Stimulated activated CD4-positive, alpha-beta T cell treated with anti-CD3 and anti-CD28 coated beads, Interleukin-4, amount 100 ng/mL, for 1 hour (primary cell): ENCODE data around the gene CDK2.
A peak's percentile ranks its signal among the peaks of the same experiment; 100 is the strongest.

Experiments used
- DNase-seq: peaks from one replicate; pipeline ENCODE4 v3.0.0-alpha.2; 2020

CDK2 gene

DNA sequence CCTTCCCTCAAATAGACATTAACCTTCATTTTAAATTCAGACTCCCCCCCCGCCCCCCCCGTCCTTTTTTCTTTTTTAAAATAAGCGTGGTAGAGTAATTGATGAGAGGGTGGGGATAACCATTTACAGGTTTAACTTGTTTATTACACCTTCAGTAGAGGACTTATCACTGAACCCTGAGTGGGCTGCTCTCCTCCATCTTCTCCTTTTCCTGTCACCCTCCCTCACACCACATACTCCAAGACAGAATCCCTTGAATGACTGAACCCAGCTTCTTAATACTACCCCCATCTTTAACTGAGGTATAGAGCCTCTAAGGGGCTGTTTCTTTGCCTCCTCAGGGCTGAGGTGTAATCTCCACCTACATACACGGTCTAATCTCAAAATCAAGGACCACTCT lies 50.6 kb downstream of the CDK2 start:
- no peak for DNase-seq

DNA sequence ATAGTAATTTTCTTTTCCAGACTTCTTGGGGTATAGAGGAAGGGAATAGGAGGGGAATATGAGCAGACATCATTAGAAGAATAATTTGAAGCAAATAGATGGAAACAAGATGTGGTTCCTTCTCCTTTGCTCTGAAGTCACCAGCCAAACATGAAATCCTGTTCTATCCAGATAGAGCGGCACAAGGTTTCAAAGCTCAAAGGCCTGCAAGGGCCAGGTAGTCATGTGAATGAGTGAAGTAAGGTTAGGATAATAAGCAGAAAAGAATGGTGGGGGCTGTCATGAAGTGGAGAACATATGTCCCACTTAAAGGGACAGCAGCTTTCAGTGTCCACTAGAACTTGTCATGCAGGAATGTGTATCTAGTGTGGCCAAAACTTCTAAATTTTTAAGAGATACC lies 51.7 kb downstream of the CDK2 start:
- DNase-seq = no peak

DNA sequence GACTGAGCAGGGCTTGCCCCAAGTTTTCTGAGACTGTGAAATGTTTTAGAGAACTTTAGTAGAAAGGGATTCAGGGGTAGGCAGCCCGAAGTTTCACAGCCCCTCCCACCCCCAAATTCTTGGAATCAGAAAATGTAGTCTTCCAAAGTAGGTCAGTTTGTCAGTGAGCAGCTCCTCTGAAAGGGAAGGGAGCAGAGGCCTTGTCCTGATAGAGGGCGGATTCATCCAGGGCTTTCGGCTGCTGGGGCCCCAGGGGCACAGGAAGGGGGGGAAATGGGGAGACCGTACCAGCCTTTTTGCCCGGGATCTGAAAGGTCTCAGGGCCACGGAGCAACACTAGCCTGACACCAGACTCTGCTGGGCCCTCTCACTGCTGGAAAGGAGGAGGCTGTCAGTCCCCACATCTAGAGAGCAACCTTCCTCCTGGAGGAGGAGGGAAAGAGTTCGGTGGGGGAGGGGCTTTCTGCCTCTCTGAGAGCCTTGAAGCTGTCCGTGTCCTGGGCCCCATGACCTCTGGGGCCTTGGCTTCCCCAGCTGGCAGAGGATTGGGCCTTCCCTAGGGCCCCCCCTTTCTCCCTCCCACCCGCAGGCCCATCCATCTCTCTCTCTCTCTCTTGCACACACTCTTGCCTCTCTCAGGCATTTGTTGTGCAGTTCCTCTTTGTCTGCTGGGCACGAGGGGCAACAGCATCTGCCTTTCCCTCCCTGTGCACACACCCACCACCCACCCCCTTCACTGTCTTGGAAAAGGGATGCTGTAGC lies 54.0 kb downstream of the CDK2 start, which contains the start of gene IKZF4:
Gene IKZF4, plus strand, starts transcription at position 621 of the 762 bp plus-strand sequence. CDS start 451 bp downstream, outside the sequence.
- DNase-seq = peak; percentile 17

DNA sequence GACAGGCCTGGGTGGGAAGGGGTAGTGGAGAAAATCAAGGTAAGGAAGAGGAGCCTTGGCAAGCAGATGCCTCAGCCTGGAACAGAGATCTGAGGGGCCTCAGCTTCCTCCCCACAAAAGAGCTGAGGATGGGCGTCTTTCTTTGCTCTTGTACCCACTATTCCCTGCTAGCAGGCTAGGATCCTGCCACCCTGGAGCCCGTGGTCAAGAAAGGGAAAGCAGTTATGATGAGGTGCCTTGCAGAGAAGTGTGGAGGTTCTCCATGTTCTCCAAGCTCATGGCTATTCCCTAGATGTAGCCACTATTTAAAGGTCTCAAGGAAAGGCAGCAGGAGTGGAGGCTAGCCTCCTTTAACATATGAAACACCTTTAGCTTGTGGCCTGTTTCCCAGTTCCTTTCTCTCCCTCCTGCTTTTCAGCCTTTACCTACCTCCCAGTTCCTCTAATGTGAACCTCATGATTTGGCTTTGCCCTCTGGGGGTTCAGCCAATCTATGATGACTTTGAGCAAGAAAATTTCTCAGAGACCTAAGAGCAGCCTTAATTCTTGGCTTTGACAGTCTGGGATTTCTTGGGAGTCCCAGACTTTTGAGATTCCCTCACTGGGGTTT lies 55.4 kb downstream of the CDK2 start:
- DNase-seq = no peak
